ENCODE data around the gene MACROD2. TPM values are rescaled to one million over a fixed set of nuclear protein-coding genes. Genes with fewer than 3 reads are reported as not detected.
"Not testable (repeated sequence)": the region's sequence is repeated elsewhere in the genome, so short reads cannot be mapped to it uniquely, and the experiment has no call there.

MACROD2 gene
- total RNA-seq, 1 donor, result 0.81 TPM

GRCh38 chr20:14245368-14245970 lies 250.2 kb downstream of the MACROD2 start:
- no peak for DNase-seq (ENCODE audit: low read depth in 2 of 3, low spot score in 2 of 3)

- DNase-seq (ENCODE audit: low read depth in 2 of 3, low spot score in 2 of 3), result no peak
Measured at GRCh38 chr20:14259689-14260088, 264.4 kb downstream of the MACROD2 start.

DNA sequence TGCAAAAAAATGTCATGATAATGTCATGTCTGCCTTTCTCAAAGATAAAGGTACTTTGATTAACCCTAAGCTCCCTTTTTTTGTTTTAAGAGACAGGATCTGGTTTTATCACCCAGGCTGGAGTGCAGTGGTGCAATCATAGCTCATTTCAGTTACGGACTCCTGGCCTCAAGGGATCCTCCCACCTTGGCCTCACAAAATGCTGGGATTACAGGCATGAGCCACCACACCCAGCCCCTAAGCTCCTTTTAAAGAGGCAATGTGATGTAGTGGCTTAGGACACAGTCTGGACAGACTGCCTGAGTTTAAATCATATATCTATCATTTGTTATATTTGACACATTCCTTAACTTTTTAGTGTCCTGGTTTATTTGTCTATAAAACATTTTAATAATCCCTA lies 265.1 kb downstream of the MACROD2 start:
- no peak for DNase-seq (ENCODE audit: low read depth in 2 of 3, low spot score in 2 of 3)

DNA sequence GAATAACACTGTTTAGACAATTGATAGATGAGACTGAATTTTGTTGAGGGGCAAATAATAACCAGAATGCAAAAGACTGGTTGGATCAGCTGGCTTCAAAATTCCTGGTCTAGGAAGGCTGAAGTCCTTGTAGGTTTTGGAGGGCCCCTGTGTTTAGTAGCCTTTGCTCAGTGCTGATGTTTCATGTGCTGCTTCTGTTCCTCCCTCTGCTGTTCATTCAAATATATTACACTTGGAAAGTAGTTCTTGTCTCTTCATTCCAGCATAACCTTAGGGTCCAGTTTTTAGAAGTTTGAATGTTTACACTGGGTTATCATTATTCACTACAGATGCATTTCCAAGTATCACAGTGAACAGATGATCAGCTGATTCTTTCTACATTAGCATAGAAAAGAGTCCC lies 269.6 kb downstream of the MACROD2 start:
- no peak for DNase-seq (ENCODE audit: low read depth in 2 of 3, low spot score in 2 of 3)

DNA sequence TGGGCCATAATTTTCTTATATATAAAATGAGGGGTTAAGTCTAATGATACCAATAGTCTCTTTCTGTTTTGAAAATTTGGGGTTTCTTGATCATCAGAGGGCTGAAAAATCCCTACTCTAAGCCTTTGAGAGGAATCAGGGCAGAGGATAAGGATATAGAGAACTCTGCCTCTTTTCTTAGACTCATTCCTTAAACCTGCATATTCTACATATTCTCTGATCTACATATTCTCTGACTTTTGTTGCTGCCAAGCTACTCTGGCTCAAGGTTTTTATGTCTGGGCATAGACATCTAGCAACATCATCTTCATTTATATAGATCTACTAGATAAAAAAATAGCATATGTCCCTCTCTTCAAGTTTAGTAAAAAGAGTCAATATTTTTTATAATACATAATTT lies 270.9 kb downstream of the MACROD2 start:
- no peak for DNase-seq (ENCODE audit: low read depth in 2 of 3, low spot score in 2 of 3)

DNA sequence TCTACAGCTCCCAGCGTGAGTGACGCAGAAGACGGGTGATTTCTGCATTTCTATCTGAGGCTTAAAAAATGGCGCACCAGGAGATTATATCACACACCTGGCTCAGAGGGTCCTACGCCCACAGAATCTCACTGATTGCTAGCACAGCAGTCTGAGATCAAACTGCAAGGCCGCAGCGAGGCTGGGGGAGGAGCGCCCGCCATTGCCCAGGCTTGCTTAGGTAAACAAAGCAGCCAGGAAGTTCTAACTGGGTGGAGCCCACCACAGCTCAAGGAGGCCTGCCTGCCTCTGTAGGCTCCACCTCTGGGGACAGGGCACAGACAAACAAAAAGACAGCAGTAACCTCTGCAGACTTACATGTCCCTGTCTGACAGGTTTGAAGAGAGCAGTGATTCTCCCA lies 275.4 kb downstream of the MACROD2 start:
- DNase-seq (ENCODE audit: low read depth in 2 of 3, low spot score in 2 of 3), result not testable (repeated sequence)

DNA sequence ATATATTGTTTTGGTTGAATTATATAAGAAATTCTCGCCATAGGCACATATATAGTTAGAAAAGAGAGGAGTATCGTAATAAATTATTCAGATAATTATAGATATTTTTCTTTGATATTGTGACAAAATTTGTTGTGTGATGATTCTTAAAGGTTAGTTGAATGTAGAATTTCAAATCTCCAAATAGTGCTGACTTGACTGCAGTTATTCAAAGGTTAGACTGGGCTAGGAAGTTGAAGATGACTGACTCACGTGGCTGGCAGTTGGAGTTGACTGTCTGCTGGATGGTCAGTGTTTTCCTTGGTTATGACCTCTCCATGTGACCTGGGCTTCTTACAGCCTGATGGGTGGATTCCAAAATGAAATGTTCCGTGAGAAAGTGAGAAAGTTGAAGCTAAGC lies 286.8 kb downstream of the MACROD2 start:
- no peak for DNase-seq (ENCODE audit: low read depth in 2 of 3, low spot score in 2 of 3)

- DNase-seq (ENCODE audit: low read depth in 2 of 3, low spot score in 2 of 3), result no peak
Measured at GRCh38 chr20:14284443-14284842, 289.1 kb downstream of the MACROD2 start.

GRCh38 chr20:14288341-14289330 lies 293.3 kb downstream of the MACROD2 start:
- no peak for DNase-seq (ENCODE audit: low read depth in 2 of 3, low spot score in 2 of 3)

DNA sequence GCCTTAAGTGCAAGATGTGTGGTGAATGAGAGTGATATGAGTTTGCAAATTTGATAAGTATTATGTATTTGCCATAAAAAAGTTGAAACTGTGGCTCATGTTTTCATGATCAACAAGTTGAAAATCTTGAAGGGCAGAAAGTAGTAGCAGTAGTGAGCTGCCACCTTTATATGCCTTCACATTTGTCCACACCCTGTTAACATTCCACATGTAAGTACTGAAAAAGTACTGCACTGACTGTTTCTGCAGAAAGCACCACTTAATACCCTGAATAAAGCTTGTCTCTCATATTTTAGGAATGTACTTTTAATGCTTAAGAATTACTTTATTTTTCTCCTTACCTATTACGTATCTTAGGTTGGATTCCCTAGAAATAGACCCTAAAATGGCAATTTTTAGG lies 296.2 kb downstream of the MACROD2 start:
- DNase-seq (ENCODE audit: low read depth in 2 of 3, low spot score in 2 of 3), result no peak

- no peak for DNase-seq (ENCODE audit: low read depth in 2 of 3, low spot score in 2 of 3)
Measured at GRCh38 chr20:14295238-14295637, 299.9 kb downstream of the MACROD2 start.

- no peak for DNase-seq (ENCODE audit: low read depth in 2 of 3, low spot score in 2 of 3)
Measured at GRCh38 chr20:14295770-14296309, 300.5 kb downstream of the MACROD2 start.

DNA sequence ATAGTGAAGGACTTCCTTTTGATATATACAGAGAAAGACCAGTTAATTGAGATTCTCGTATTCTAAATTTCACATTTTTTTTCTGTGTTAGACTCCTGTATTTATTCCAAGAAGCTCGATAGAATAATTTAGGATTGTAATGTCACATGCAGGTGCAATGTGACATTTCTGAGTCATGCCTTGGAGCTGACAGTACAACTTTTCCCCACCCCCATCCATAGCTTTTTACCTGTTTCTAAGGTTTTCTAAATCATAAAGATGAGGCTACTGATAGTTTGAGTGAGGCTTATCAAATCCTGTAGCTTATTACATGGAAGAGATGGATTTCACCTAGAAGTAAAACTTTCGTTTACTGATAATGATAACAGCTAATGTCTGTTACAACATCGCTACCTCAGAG lies 304.5 kb downstream of the MACROD2 start:
- DNase-seq (ENCODE audit: low read depth in 2 of 3, low spot score in 2 of 3), result no peak

- DNase-seq (ENCODE audit: low read depth in 2 of 3, low spot score in 2 of 3), result no peak
Measured at GRCh38 chr20:14303106-14303505, 307.8 kb downstream of the MACROD2 start.

DNA sequence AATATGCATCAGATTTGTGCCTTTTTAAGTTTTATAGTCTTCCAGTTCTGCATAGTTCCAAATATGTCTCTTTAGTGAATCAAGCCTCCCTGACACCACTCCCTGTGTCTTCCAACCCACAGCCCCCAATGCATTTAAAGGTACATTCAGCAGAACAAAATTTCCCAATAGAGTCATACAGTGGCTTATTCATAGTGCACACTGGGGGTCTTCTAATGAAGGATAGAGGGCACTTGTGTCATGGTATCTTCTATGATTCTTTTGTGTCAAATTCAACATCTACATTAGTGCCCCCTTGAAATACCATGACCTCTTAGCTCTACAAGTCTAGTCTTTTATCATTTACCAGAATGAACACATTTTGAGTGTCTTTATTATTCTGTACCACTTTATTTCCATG lies 308.3 kb downstream of the MACROD2 start:
- no peak for DNase-seq (ENCODE audit: low read depth in 2 of 3, low spot score in 2 of 3)

DNA sequence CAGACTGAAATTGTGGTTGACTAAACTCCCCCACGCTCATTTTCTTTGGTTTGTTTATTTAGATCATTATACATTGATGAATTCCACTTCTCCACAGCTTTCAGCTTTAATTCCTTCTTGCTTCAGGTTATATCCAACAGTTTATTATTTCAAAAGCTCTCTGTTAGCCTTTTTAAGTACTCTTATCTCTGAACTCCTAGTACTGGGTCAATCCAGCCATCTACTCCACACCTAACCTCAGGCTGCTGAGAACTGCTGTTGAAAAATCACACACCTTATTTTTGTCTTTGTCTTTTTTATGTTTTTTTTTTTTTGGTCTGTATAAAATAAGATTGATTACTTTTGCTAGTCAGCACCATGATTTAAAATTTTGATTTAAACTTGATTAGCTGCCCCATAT lies 309.2 kb downstream of the MACROD2 start:
- DNase-seq (ENCODE audit: low read depth in 2 of 3, low spot score in 2 of 3), result no peak

DNA sequence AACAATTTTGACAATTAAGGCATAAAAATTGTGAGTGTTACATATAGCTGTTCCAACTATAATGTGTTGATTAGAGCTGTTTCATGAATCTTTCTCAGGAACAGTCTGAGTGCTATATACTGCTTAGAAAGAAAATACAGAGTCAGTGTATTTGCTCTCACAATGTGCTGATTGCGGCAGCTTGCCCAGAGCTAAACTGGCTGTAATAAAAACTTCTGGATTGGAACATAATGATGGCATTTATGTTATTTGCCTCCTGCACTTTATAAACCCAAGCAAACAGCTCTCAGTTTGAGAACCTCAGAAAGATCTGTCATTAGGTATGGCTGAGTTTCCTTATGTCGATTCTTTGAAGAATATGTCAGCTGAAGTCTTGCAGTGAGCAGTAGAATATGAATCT lies 312.6 kb downstream of the MACROD2 start:
- no peak for DNase-seq (ENCODE audit: low read depth in 2 of 3, low spot score in 2 of 3)

DNA sequence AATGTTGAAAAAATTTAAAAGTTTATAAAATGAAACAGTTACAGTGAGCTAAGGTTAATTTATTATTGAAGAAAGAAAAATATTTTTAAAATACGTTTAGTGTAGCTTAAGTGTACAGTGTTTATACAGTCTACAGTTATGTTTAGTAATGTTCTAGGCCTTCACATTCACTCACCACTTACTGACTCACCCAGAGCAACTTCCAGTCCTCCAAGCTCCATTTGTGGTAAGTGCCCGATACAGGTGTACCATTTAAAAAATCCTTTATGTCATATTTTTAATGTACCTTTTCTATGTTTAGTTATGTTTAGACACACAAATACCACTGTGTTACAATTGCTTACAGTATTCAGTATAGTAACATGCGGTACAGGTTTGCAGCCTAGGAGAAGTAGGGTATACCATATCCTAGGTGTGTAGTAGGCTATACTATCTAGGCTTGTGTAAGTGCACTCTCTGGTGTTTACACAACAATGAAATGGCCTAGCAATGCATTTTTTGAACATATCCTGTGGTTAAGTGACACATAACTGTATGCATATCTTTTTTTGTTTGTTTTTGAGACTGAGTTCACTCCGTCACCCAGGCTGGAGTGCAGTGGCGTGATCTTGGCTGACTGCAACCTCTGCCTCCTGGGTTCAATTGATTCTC lies 315.8 kb downstream of the MACROD2 start:
- no peak for DNase-seq (ENCODE audit: low read depth in 2 of 3, low spot score in 2 of 3)

DNA sequence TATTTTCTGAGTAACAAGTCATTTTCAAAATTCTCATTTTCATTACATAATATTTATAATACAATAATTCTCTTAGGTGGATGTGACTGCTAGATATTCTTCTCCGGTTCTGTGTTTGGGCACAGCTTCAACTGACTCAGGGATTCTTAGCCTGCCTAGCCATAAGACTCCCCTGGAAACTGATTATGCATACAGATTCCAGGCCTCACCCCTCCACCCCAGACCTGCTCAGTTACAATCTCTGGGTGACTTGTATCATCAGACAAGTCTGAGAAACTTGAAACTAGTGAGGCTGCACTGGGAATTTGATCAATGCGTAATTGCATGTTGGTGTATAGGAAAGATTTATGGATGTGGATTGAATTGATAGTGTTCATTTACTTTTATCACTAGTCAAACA lies 316.7 kb downstream of the MACROD2 start:
- no peak for DNase-seq (ENCODE audit: low read depth in 2 of 3, low spot score in 2 of 3)

DNA sequence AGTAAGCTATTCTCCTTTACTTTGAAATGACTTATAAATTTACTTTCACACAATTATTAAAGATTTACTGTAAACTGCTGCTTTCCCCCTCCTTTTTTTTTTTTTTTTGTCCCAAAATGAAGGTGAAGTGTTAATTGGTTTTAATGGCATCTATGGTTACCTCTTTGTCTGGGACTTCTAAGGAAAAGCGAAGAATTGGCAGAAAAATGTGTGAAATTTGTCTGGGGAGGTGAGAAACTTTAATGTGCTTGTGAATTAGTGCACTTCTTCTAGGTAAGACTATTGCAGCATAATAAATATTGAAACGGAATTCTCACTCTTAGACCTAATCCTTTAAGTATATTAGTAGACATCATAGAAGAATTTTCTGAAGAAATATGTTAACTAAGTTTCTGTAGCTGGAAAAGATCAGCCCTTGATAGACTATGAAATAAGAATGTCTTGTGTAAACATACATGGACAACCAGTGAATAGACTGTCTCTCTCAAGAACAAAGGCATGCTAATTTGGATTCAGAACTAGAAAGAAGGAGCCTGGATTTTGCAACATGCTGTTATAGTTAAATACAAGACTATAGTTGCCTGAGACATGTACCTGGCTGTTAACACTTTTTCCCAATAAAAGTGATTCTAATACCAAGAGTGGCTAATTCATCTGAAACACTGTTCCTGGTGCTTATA lies 318.2 kb downstream of the MACROD2 start:
- DNase-seq (ENCODE audit: low read depth in 2 of 3, low spot score in 2 of 3), result no peak

DNA sequence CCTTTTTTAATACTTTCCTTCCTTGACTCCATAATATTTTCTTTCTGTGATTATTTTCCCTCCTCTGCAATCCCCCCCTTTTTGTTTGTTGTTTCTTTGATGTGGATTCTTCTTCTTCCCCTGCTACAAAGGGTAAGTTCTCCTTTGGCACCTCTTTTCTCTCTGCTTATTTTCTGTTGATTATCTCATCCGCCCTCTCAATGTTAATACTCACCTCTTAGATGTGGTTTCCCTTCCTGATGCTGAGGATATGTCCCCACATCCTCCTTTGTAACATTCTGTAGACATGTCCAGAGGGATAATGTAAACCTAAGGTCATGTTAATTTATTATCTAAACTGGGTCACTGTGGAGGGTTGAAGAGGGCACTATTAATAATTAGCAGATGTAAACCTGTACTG lies 324.4 kb downstream of the MACROD2 start:
- no peak for DNase-seq (ENCODE audit: low read depth in 2 of 3, low spot score in 2 of 3)

Measured in hematopoietic multipotent progenitor cell (in vitro differentiated cells).